Stimulated activated CD4-positive, alpha-beta T cell treated with anti-CD3 and anti-CD28 coated beads, Interleukin-15, amount 100 ng/mL, for 1 hour (primary cell): Measurements from ENCODE around the gene ATG2B.

Source experiments
- DNase-seq, 2 donors: peaks; one replicate each; pipeline ENCODE4 v3.0.0-alpha.2; 2020; ENCODE audit warnings: low read depth in 1 of 2, low spot score in 1 of 2

ATG2B gene

GRCh38 chr14:96272777-96273473 lies 90.2 kb downstream of the ATG2B start:
- DNase-seq: no peak

DNA sequence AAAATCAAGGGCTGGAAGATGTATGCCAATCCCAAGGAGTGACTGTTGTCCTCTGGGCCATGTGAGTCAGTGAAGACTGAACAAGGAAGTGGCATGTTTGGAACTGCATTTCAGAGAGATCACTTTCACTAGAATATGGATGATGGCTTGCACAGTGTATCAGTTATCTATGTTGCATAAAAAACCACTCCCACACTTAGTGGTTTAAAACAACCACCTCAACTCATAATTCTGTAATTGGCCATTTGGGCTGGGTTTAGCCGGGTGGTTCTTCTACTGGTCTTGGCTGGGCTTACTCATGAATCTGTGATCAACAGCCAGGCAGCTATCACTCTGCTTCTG lies 91.7 kb downstream of the ATG2B start:
- no peak for DNase-seq

DNA sequence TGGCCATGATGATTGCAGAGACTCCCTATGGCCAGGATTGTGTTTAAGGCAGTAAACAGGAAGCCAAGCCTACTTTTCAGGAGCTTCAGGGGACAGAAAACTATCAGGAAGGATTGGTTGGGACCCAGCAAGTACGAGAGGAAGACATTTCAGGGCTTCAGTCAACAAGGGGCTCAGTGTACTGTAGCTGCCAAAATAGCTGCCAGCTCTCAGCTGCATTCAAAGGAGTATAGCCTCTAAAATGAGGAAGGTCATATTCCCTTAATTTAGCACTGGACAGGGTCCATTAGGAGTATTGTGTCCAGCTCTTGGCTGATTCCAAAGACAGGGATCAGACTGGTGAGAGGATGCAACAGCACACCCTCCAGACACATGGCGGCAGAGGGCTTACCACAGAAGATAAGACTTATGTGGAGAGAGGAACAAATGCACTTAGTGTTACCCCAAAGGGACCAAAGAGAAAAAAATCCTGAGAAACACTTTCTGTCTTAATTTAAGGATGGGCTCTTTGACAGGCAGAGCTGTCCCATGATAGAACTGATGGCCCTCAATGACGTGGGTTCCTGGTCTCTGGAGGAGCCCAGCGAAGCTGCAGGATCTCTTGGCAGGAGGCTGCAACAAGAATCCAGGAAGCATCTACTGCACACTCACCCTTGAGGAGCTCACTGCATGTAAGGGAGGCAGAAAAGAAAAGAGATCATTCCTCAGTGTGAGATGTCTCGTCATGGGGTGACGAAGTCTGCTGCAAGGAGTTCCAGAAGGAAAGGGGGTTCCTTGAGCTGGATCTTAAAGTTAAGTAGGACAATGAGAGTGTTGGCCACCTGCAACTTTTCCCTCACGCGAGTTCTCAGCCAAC lies 92.3 kb downstream of the ATG2B start:
- no peak for DNase-seq

DNA sequence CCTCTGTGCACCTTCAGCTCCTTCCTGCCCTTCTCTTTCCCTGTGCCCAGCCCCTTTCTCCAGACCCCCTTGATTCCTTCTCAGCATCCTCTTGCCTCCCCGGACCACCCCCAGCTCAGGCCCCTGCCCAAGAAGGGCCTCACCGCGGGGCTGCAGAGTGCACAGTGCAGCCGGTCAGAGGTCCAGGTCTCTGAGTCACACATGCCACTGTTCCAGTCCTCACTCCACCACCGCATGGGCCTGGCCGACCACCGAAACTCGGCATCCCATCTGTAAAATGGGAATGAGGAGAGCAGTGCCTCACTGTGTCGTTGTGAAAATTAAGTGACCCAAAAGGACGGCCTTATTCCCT lies 93.8 kb downstream of the ATG2B start:
- DNase-seq: no peak

DNA sequence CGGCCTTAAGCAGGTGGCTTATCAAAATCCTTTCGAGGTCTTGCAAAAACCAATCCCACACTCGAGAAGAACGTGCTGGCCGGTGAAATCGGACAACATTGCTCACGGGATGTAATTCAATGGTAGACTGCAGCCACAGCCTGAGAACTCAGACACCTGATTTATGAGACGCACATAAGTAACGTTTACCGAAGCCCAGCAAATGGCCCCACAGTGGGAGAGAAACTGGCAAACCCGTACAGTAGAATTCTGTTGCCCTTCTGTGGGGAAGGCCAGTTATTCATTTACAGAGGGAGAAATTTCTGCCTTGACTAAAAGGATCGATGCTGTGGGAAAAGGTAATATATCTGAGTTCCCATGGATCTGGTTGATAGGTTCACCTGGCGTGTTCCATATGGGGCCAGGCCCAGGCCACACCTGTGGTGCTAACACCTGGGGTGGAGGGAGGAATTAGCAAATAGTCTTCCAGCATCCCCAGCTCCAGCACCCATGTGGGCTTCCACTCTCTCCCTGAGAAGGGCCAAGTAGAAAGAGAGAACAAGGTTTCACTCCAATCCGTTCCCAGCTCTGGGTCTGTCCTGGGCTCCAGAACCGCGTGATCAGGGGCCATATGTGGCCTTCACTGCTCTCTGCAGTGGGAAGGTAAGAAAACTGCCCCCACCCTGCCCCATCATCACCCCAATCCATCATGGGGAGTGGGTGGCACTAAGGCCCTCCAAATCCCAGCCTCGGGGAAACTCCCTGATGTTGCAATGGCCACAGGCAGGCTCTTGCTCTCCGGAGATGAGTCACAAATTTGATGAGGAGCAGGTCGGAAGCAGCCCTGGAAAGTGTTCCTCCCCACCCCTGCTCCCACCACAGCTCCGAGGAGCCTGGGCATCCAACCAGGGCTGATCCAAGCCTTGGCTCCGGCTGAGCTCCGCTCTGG lies 94.4 kb downstream of the ATG2B start:
- no peak for DNase-seq

DNA sequence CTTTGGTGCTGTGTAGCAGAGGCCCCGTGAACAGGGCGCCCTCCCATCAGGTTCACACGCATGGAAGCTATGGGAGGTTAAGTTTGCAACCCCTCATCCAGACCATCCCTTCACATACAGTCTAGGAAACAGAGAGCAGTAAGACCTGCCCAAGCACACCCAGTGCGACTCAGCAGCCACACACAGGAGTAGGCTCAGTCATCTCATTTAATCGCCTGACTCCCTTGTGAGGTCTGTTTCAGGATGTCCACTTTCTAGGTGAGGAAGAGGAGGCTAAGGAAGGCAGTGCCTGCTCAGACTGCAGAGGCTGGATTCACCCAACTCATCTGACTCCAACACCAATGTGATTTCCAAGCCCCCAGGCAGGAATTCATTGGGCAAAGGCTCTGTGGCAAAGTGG lies 95.2 kb downstream of the ATG2B start:
- no peak for DNase-seq

DNA sequence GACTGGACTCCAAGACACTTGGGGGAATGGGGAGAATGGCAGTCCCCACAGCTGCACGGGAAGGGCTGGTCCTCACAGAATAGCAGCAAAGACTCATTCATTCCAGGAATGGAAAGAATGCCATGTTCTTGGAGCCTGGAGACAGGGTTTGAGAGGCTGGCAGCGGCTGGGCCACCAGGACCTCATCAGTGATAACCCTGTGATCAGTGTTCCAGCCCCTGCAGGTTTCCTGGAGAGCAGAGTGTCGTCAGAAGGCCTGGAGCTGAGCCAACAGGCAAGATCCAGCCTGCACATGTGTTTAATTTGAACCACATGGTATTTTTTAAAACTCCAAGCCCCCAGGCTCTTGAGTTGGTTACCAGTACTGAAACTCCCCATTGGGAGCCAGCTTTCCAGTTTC lies 95.8 kb downstream of the ATG2B start:
- DNase-seq: no peak

GRCh38 chr14:96265383-96266095 lies 97.6 kb downstream of the ATG2B start:
- DNase-seq: no peak

GRCh38 chr14:96264853-96265252 lies 98.3 kb downstream of the ATG2B start:
- DNase-seq: no peak

GRCh38 chr14:96264200-96264553 lies 99.0 kb downstream of the ATG2B start:
- DNase-seq: no peak

DNA sequence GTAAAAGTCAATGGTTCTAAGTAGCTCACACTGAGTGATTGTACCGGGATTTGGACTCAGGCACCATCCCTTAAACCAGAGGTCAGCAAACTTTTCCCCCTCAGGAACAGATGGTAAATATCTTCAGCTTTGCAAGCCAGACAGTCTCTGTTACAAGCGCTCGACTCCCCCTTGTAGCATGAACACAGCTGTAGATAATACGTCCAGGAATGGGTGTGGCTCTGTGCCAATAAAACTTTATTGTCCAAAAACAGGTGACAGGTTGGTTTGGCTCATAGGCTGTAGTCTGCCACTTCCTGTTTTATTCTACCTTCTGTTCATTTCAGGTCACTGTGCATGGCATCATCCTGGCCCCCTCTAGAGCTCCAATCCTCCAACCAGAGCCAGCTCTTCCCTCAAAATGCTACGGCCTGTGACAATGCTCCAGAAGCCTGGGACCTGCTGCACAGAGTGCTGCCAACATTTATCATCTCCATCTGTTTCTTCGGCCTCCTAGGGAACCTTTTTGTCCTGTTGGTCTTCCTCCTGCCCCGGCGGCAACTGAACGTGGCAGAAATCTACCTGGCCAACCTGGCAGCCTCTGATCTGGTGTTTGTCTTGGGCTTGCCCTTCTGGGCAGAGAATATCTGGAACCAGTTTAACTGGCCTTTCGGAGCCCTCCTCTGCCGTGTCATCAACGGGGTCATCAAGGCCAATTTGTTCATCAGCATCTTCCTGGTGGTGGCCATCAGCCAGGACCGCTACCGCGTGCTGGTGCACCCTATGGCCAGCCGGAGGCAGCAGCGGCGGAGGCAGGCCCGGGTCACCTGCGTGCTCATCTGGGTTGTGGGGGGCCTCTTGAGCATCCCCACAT lies 99.6 kb downstream of the ATG2B start:
- no peak for DNase-seq

DNA sequence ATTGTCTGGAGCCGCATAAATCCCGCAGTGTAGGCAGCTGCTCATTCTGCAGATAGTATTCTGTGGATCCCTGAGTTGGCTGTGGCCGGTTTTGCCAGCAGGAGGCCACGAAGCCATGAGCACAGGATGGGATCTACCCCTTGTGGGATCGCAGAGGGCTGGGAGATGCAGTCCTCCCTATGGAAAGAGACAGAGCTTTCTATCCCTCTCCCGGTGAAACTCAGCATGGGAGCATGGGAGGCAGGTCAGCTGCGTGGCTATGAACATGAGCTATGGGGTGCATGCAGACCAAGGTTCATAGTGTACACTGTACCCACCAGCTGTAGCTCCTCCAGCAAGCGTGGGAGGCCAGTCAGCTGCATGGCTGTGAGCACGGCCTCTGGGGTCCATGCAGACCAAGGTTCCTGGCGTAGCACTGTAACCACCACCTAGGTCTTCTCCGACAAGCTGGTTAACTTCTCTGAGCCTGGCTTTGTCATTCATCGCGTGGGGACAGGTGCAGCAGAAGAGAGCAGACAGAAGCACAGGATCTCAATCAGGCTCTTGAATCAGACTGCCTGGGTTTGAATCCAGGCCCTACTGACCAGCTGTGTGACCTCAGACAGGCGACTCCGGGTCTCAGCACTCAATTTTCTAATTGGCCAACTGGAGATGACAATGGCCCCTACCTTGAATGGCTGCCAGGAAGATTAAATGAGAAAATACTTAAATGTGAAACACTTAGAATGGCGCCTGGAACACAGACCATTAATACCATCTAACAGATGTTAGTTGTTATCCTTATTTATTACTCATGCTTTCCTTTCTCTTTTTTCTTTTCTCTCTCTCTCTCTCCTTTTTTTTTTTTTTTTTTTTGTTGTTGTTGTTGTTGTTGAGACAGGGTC lies 101.1 kb downstream of the ATG2B start:
- DNase-seq: no peak

GRCh38 chr14:96261053-96261452 lies 102.1 kb downstream of the ATG2B start:
- no peak for DNase-seq

DNA sequence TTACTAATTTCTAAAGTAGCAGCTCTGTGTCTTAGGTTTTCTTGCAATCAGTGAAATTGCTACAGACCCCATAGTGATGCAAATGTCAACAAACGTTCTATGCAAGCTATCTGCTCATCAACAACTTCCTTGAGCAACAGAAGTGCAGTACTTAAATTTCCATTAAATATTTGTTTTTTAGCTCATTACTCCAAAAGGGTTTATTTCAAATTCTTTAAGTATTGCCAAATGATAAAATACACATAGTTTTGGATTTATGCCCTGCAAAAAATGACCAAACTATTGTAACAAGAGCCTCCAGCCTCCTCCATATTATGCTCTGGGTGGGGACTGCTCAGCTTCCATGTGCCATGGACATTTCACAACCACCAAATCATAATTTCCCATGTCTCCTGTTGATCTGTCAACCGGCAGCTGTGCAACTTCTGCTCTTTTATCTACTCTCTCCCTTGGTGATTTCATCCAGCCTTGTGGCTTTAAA lies 102.8 kb downstream of the ATG2B start:
- DNase-seq: no peak

GRCh38 chr14:96257900-96258299 lies 105.2 kb downstream of the ATG2B start:
- no peak for DNase-seq

DNA sequence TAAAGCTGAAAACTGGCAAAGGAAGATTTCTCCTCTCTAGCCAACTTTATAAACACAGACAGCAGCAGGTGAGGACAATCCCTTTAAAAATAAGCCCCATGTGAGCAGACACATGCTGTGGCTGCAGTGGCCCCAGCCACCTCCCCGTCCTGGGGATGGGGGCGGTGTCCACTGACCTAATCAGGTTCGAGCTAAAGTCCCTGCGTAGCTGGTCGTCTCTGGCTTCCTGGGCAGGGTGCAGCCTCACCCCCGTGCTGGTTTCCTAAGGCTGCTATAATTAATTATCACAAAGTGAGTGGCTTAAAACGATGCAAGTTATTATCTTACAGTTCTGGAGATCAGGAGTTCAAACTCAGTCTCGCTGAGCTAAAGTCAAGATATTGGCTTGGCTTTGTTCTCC lies 106.1 kb downstream of the ATG2B start:
- no peak for DNase-seq

DNA sequence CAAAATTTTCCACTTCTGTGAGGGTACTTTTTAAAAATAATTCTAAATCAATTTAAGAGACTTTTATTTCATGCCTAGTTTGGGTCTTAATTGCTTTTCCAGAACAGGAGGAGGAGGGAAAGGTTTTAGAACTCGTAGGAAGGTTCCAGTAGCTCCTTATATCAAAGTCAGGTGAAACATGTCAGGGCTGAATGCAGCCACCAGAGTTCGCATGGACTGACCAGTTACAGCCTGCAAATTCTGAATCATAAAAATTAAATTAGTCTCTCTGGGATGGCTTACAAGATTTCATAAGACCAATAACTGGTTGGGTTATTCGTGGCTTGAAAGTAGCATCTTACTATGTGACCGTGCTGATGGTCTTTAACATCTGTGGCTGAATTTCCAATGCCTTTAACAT lies 106.7 kb downstream of the ATG2B start:
- DNase-seq: no peak

- DNase-seq: no peak
These were observed 107.4 kb downstream of the ATG2B start, which contains the start of gene BDKRB1 for GRCh38 chr14:96255501-96256366. BDKRB1 (plus strand) TSS chr14:96256210; CDS start chr14:96263683, 7,473 bp downstream.
